HG02943 (cell line): ENCODE measurements around the gene DTNB.

Experiments used
- ATAC-seq: cut with Tn5 transposase; IDR thresholded peaks from one replicate; pipeline ENCODE4 v1.9.1; 2021; ENCODE audit warnings: mild to moderate bottlenecking, low read depth, moderate library complexity; ENCODE audit not compliant: unreplicated experiment

DTNB gene

DNA sequence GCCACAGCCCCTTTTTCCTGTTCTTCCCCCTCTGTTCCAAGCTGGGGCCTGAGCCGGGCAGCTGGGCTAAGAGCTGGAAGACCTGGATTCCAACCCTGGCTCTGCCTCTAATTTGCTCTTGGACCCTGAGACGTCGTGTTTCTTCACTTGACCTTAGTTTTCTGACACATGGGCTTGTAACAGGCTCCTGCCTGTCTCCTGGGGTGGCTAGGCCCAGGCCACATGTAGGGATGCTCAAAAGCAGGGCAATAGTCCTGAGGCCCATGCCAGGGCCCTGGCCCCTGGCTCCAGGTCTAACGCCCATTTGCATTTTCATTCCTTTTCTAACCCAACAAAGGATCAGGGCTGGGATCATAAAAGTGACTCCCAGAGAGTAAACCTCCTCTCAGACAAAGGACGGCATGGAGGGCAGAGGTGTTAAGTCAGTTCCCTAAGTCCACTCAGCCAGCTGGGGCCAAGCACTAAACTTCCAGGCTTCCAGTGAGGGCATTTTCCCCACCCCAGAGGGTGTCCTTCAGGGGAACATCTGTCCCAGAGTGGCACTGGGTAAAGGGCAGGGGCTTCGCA, 315.0 kb downstream of the DTNB start:
- no peak for ATAC-seq

GRCh38 chr2:25356088-25356487, 317.3 kb downstream of the DTNB start:
- ATAC-seq = no peak

DNA sequence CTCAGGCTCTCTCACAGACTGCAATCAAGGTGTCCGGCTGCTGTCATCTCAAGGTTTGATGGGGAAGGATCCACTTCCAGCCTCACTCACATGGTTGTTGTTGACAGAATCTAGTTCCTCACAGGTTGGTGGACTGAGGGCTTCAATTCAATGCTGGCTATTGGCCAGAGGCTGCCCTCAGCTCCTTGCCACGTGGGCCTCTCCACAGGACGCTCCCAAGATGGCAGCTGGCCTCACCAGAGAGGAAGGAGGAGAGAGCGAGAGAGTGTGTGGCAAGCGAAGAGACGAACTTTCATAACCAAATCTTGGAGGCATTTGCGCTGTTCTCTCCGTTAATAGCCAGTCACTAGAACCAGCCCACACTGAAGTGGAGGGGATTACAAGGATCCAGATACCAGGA, 318.1 kb downstream of the DTNB start:
- no peak for ATAC-seq

DNA sequence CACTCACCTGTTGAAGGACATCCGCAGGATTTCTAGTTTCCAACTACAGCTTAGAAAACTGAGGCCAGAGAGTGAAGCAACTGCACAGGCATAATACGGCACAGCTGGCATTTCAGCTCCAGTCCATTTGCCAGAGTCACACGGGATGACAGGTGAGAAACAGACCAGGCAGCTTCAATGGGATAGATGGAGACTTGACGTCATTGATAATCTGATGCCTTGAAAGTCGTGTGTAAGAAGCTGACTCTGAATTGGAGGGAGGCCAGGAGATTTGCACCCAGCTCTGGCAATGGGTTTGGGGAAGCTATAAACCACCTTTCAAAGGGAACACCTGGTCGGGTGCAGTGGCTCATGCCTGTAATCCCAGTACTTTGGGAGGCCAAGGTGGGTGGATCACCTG, 319.3 kb downstream of the DTNB start:
- ATAC-seq = no peak

DNA sequence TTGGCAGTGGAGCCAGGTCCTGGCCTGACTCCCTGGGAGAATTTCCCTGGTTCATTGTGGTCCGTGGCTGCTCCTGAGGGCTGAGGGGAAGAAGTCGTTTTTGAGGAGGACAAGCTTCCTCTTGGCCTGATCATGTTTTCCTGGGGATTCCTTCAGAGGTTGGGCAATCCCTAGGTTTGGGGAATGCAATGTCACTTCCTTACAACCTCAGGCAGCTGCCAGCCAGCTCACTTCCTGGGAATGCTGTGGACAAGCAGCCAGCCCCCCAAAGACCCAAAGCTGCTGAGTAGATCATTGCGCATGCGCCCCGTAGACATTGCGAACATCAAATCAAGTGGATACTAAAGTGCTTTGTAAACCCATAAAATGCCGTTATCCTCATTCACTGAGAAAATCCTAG, 324.0 kb downstream of the DTNB start:
- no peak for ATAC-seq

- no peak for ATAC-seq
Observed at GRCh38 chr2:25347846-25348245, 325.5 kb downstream of the DTNB start.

DNA sequence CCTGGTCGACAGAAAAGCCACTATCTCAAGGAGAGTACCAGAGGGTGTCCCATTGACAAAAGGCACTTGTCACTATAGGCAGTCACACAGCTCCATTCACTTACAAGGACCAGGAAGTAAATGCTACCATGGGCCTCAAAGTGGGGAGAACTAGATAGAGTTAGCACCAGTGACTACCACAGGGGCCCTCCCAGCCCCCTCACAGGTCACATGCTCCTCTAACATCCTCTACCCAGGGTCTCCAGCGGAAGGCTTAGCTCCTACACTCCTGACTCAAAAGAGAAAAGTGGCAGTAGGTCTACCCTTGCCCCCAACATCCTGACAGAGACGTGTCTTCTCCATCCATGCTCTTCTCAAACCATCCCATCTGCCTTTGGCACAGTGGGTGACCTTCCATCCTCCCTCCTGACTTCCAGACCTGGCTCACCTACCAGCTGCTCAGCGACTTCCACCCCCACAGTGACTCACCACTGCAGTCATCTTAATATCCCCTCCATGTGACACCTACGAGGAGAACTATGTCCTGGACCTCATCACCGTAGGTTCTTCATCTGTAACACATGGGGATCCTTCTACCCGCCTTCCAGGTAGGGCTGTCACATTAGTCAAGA, 326.1 kb downstream of the DTNB start:
- ATAC-seq = no peak

DNA sequence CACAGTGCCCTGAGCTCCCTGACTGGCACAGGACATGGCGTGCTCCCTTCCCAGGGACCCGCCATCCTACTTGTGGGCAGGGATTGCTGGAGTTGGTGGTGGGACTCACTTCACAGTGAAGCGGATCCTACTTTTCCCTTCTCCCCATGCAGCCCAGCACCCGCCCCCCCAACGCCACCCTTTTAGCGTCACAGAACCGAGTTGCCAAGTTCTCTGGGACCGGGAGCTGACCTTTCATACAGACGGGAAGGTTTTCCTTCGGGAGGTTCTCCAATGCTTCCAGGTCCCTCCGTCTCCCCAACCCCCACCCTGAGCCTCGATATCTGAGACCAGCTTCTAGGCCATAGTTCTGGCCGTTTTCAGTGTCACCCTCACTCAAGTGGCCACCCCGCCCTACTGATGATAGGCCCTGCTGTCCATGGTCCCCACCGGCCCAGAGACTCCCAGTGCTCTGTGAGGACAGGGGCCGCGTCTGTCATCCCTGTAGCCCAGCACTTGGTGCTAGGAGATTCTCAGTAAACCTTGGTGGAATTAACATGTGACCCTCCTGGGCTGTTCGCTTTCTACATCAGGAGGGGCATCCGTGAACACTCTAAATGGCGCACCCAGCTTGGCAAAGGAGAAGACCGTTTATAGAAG, 330.1 kb downstream of the DTNB start:
- no peak for ATAC-seq

GRCh38 chr2:25342372-25343186, 330.8 kb downstream of the DTNB start:
- peak; percentile 74 for ATAC-seq

DNA sequence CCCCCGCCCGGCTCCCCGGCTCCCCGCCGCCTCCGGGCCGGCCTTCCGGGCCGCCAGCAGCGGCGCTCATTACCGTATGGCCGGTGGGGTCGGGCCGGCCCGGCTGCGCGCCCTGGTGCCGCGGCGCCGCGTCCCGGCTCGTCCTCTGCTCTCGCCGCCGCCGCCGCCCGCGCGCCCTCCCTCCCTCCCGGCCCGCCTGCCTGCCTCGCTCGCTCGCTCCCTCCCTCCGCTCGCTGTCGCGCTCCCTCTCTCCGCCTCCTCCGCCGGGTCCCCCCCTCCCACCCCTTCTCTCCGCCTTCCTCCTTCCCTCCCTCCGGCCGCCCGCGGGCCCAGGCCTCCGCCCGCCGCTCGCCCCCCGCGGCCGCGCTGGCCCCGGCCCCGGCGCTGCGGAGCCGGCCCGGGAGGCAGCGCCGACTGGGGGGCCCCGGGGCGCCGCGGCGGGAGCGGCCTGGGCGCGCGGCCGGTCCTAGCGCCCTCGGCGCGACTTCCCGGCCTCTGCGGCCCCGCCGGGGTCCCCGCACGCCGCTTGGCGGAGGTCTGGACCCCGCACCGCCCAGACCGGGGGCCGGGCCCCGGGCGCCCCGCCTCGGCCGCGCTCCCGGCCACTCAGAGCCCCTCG, 331.5 kb downstream of the DTNB start, which contains the start of gene DNMT3A:
TSS of gene DNMT3A (minus strand) at position 173 of the 619 bp plus-strand sequence. CDS start 27,941 bp downstream, outside the sequence.
- peak; percentile 17 for ATAC-seq

GRCh38 chr2:25341011-25341727, 332.2 kb downstream of the DTNB start:
- peak; percentile 19 for ATAC-seq

- no peak for ATAC-seq
Observed at GRCh38 chr2:25340181-25340921, 333.0 kb downstream of the DTNB start.

DNA sequence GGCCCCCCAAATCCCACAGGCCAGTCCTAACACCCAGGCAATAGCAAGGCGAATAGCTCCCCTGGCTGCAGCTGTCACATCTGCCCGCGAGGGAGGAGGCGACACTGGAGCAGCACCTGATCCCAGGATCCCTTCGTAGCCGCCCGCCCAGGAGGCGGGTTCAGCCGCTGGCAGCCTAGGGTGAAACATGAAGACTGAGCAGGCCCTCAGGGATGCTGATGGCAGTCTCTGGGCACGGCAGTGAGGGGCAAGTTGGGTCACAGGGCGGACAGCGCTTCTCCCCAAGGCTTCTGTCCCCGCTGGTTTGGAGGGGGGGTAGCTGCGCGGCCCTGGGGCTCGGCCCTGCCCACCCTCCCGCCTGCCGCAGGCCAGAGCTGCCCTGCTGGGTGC, 333.6 kb downstream of the DTNB start:
- ATAC-seq = no peak

DNA sequence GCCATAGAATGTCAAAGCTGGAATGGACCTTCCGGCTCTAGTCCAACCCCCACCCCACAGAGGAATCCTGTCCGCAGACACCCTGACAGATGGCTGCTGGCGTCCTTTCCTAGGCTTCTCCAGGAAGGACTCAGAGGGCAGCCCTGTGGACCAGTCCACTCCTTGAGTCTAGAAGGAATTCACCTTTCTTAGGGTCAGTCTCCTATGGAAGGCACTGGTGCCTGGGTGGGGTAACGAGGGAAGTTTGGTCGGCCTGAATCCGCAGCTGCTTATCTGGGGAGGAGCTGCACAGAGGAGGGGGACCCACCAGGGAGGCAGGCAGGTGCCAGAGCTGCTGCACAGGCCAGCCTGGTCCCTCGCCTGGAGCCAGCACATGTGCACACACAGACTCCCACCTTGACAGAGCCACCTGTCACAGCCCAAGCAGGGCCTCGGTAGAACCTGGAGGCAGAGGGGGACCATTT, 334.1 kb downstream of the DTNB start:
- ATAC-seq = no peak

DNA sequence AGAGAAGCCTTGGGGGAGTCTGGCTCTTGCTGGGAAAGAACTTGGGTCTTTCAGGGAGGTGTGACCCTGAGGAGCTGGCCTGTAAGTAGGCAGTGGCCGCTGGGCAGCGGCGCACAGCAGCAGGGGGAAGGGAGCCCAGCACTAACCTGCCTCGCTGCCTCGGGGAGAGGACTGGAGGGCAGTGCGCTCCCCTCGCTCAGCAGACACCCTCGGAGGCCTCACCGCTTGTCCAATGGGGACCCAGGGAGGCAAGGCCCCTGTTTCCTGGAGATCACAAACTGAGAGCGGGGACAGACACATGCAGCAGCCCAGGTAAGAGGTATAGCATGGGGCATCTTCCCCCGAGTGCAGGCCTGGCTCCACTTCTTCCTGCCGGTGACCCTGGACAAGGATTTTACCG, 335.0 kb downstream of the DTNB start:
- no peak for ATAC-seq

DNA sequence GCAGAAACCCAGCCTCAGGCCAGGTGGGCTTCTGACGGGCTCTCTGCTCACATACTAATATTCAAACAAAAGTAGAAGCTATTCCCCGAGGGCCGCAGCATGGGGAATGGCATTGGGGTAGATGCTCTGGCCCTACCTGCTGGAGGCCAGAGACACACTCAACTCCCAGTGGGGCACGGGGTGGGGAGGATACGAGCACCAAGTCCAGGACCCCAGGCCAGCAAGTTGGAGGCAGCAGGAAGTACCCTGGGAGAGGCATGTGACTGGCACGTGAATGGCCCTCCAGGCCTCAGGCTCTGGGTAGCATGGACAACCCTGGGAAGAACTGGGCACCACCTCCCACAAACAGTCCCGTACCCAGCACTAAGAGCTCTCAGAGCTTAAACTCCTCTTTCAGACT, 335.5 kb downstream of the DTNB start:
- no peak for ATAC-seq

DNA sequence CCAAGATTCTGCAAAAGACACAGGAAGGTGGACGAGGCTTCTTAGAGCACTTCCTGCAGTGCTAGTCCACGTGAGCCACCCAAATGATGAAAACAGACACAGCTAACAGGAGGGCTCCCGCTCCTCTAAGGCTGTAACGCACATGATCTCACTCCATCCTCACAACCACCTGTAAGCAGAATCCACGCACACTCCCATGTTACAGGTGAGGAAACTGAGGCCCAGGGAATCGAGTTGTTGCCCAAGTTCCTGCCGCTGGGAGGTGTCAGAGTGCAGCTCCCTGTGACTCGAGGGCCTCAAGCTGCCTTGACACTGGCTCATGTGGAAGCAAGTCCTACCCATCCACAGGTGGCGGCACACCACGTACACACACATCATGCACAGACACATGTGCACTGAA, 336.1 kb downstream of the DTNB start:
- no peak for ATAC-seq

GRCh38 chr2:25336383-25336841, 337.0 kb downstream of the DTNB start:
- no peak for ATAC-seq

DNA sequence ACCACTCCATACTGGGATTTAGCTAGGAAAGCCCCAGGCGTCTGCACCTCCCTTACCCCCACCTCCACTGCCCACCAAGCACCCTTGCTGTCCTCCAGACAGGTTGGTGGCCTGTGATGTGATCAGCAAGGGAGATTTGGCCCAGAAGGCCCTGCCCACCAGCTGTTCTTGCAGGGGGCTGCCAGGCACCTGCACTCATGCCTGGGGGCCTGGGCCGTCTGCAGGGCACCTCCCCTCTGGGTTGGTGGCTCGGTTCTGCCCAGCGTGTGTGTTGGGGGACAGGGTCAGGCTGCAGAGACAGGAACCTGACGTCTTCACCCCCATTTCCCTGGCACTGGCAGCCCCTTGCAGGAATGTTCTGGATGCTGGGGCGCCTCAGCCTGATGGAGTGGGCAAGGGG, 337.4 kb downstream of the DTNB start:
- no peak for ATAC-seq
